T-helper 2 cell (primary cell): ENCODE measurements around the gene DNAH3.

Experiments used
- DNase-seq, 5 experiments: peaks; one replicate each; pipeline versions ENCODE4 v3.0.0 to v3.0.0-alpha.2; 2012 to 2022

The DNAH3 gene

GRCh38 chr16:20902426-20902825 is 248.2 kb downstream of the DNAH3 start:
- no peak for DNase-seq

- DNase-seq: peak in 1 of 5 experiments; percentile 54
Measured at GRCh38 chr16:20901436-20902112, 249.1 kb downstream of the DNAH3 start.

GRCh38 chr16:20901068-20901435 is 249.6 kb downstream of the DNAH3 start:
- DNase-seq: peak in 1 of 5 experiments; percentile 30

GRCh38 chr16:20900299-20901067 is 250.2 kb downstream of the DNAH3 start, which contains the start of the genes DCUN1D3 and LYRM1:
Gene DCUN1D3 (minus strand): TSS chr16:20900358. CDS start chr16:20862538, 37,820 bp downstream.
Gene LYRM1 (plus strand): TSS chr16:20900771. CDS start chr16:20915556, 14,785 bp downstream.
- DNase-seq: peak; percentile 75 to 97 (median 84)

GRCh38 chr16:20899477-20900298 is 251.0 kb downstream of the DNAH3 start:
- DNase-seq: peak in 2 of 5 experiments; percentile 10 to 31

GRCh38 chr16:20899071-20899470 is 251.6 kb downstream of the DNAH3 start:
- DNase-seq: no peak

- DNase-seq: no peak
Measured at GRCh38 chr16:20897922-20898321, 252.7 kb downstream of the DNAH3 start.

GRCh38 chr16:20897253-20897897 is 253.3 kb downstream of the DNAH3 start:
- no peak for DNase-seq

GRCh38 chr16:20894388-20894787 is 256.3 kb downstream of the DNAH3 start:
- no peak for DNase-seq

GRCh38 chr16:20889625-20890275 is 260.9 kb downstream of the DNAH3 start:
- no peak for DNase-seq

- peak in 1 of 5 experiments; percentile 36 for DNase-seq
Measured at GRCh38 chr16:20887207-20887606, 263.4 kb downstream of the DNAH3 start.

- no peak for DNase-seq
Measured at GRCh38 chr16:20886320-20886719, 264.3 kb downstream of the DNAH3 start.

GRCh38 chr16:20884240-20884556 is 266.4 kb downstream of the DNAH3 start:
- peak in 1 of 5 experiments; percentile 86 for DNase-seq

- no peak for DNase-seq
Measured at GRCh38 chr16:20883554-20884239, 266.9 kb downstream of the DNAH3 start.
